ENCODE measurements around the gene SYF2. TPM values are rescaled to one million over a fixed set of nuclear protein-coding genes. Genes with fewer than 3 reads are reported as not detected.

Gene SYF2
- total and polyA plus RNA-seq, 2 of the 4 experiments (the other 2 are of a cell fraction), result 8.6 to 19.5 TPM

- TF ChIP-seq USF2 (IDR thresholded peaks at IDR 0.05; ENCODE audit: low read depth, low read length), result no peak
- TF ChIP-seq, protein P1, sequence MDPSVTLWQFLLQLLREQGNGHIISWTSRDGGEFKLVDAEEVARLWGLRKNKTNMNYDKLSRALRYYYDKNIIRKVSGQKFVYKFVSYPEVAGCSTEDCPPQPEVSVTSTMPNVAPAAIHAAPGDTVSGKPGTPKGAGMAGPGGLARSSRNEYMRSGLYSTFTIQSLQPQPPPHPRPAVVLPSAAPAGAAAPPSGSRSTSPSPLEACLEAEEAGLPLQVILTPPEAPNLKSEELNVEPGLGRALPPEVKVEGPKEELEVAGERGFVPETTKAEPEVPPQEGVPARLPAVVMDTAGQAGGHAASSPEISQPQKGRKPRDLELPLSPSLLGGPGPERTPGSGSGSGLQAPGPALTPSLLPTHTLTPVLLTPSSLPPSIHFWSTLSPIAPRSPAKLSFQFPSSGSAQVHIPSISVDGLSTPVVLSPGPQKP (IDR thresholded peaks at IDR 0.05; ENCODE audit: borderline replicate concordance, low read depth, low read length), result no peak
- TF ChIP-seq CHD1 (IDR thresholded peaks at IDR 0.05; ENCODE audit: low read depth, low read length), result no peak
- TF ChIP-seq, protein P2, sequence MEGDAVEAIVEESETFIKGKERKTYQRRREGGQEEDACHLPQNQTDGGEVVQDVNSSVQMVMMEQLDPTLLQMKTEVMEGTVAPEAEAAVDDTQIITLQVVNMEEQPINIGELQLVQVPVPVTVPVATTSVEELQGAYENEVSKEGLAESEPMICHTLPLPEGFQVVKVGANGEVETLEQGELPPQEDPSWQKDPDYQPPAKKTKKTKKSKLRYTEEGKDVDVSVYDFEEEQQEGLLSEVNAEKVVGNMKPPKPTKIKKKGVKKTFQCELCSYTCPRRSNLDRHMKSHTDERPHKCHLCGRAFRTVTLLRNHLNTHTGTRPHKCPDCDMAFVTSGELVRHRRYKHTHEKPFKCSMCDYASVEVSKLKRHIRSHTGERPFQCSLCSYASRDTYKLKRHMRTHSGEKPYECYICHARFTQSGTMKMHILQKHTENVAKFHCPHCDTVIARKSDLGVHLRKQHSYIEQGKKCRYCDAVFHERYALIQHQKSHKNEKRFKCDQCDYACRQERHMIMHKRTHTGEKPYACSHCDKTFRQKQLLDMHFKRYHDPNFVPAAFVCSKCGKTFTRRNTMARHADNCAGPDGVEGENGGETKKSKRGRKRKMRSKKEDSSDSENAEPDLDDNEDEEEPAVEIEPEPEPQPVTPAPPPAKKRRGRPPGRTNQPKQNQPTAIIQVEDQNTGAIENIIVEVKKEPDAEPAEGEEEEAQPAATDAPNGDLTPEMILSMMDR (conservative IDR thresholded peaks at IDR 0.05; ENCODE audit: low read depth, low read length), result no peak
- no peak for TF ChIP-seq MAZ (IDR thresholded peaks at IDR 0.05; ENCODE audit: borderline replicate concordance, low read depth, low read length)
- TF ChIP-seq BHLHE40 (IDR thresholded peaks at IDR 0.05; ENCODE audit: low read depth, low read length), result no peak
- TF ChIP-seq POLR2A (IDR thresholded peaks at IDR 0.05; ENCODE audit: low read depth, low read length), result no peak
- no peak for TF ChIP-seq RAD21 (IDR thresholded peaks at IDR 0.05; ENCODE audit: low read length)
- TF ChIP-seq CEBPB (IDR thresholded peaks at IDR 0.05; ENCODE audit: low read depth, low read length), result no peak
- no peak for TF ChIP-seq RCOR1 (IDR thresholded peaks at IDR 0.05; ENCODE audit: insufficient replicate concordance, low read length)
- TF ChIP-seq RFX5 (IDR thresholded peaks at IDR 0.05; ENCODE audit: low read depth, low read length), result no peak
- no peak for TF ChIP-seq NFE2L2 (IDR thresholded peaks at IDR 0.05; ENCODE audit: low read depth, low read length)
- TF ChIP-seq MXI1 (IDR thresholded peaks at IDR 0.05; ENCODE audit: borderline replicate concordance, low read depth, low read length), result no peak
- TF ChIP-seq FOS (IDR thresholded peaks at IDR 0.05; ENCODE audit: low read depth, low read length), result no peak
- no peak for TF ChIP-seq MAFK (IDR thresholded peaks at IDR 0.05; ENCODE audit: low read depth, low read length)
- no peak for TF ChIP-seq SMC3 (IDR thresholded peaks at IDR 0.05; ENCODE audit: low read depth, low read length)
- no peak overlapping the region for H3K56ac ChIP-seq (ENCODE audit: extremely low read depth, insufficient read depth, low read length)
- no peak overlapping the region for H3K9ac ChIP-seq (ENCODE audit: low read depth, low read length)
- WGBS, 2 experiments (ENCODE audit: extremely low coverage in 2 of 2, insufficient read length in 1 of 2), result no CpG with 5 or more reads among the region's 5 CpGs
- H3K27ac ChIP-seq (ENCODE audit: insufficient read depth, low read length), result no peak overlapping the region
- no peak overlapping the region for H4K91ac ChIP-seq (ENCODE audit: insufficient read depth, low read depth, low read length)
- H2BK120ac ChIP-seq (ENCODE audit: low read depth, low read length), result no peak overlapping the region
- no peak overlapping the region for H3K4ac ChIP-seq (ENCODE audit: low read depth, low read length)
- H3K79me1 ChIP-seq (ENCODE audit: low read depth in 1 of 2, low read length in 2 of 2), result no peaks in the 10 kb centered on the region
- ChIA-PET CTCF (no interaction called here), POLR2A (ENCODE audit: unreplicated experiment) (no interaction called here)
- DNase-seq (no peak), ATAC-seq (ENCODE audit: low read depth) (no peak)
- no peak overlapping the region for H2BK5ac ChIP-seq (ENCODE audit: low read depth, low read length, poor library complexity, severe bottlenecking)
- in situ Hi-C loops (cut with MboI; ENCODE audit: low sequenced_read_pairs) (no loop called here), dilution Hi-C loops (cut with HindIII; ENCODE audit: low sequenced_read_pairs, unreplicated experiment) (no loop called here), intact Hi-C loops (cut with micrococcal nuclease) (no loop called here)
- H3K9me1 ChIP-seq (ENCODE audit: insufficient read depth, low read length), result no peaks in the 10 kb centered on the region
- H2BK15ac ChIP-seq (ENCODE audit: low read depth, low read length), result no peak overlapping the region
- no TSS peak for BruUV-seq (replicated peaks)
- H2AK9ac ChIP-seq (replicated peaks; ENCODE audit: low read depth, low read length, poor library complexity), result no peak overlapping the region
- H3K4me1 ChIP-seq (ENCODE audit: control insufficient read depth, insufficient read depth, low read length), result peaks cover 2% of the 10 kb centered on the region; the same call in 1 of the 2 replicates
- no peak overlapping the region for H3K23ac ChIP-seq (ENCODE audit: low read depth, low read length)
- no peak overlapping the region for H4K8ac ChIP-seq (ENCODE audit: low read depth in 2 of 2, low read length in 2 of 2)
- H3K9me3 ChIP-seq (ENCODE audit: control insufficient read depth, insufficient read depth, low read length), result no peaks in the 10 kb centered on the region
- H3K36me3 ChIP-seq (ENCODE audit: control insufficient read depth, insufficient read depth, low read length), result no peaks in the 10 kb centered on the region
- H2AK5ac ChIP-seq (ENCODE audit: low read depth, low read length), result no peak overlapping the region
- no peak overlapping the region for H2BK20ac ChIP-seq (ENCODE audit: low read depth, low read length)
- H4K5ac ChIP-seq (ENCODE audit: low read depth, low read length), result no peak overlapping the region
- no peaks in the 10 kb centered on the region for H4K20me1 ChIP-seq (ENCODE audit: insufficient read depth, low read length)
- no peak overlapping the region for H2AFZ ChIP-seq (replicated peaks; ENCODE audit: low read length, poor library complexity)
- no peak overlapping the region for H3K18ac ChIP-seq (ENCODE audit: low read depth, low read length)
- H3K4me2 ChIP-seq (ENCODE audit: low read depth, low read length), result no peak overlapping the region
- H3K27me3 ChIP-seq (ENCODE audit: control insufficient read depth, insufficient read depth, low read length), result peaks cover 30% of the 10 kb centered on the region
- H3K4me3 ChIP-seq (ENCODE audit: insufficient read depth, low read depth, low read length), result no peak overlapping the region
- no peak overlapping the region for H3K14ac ChIP-seq (replicated peaks; ENCODE audit: low read depth, low read length)
These were observed 45.2 kb downstream of the SYF2 start for GRCh38 chr1:25187077-25187476.
